ENCODE data around the gene ENC1.

Gene ENC1

GRCh38 chr5:74652576-74652975 lies 12.0 kb upstream of the ENC1 start:
- Histone ChIP-seq H3K4me3 (ENCODE audit: low read length) (no peak overlapping the region), H3K27me3 (ENCODE audit: control insufficient read depth, insufficient read depth, low read length) (no peaks in the 10 kb centered on the region), H3K9ac (ENCODE audit: low read length) (no peak overlapping the region), H3K9me3 (ENCODE audit: control insufficient read depth, low read length) (no peaks in the 10 kb centered on the region), H3K4me1 (ENCODE audit: control insufficient read depth, insufficient read depth, low read length) (peaks cover 24% of the 10 kb centered on the region), H3K36me3 (ENCODE audit: control insufficient read depth, insufficient read depth, low read length) (no peaks in the 10 kb centered on the region)

GRCh38 chr5:74651710-74652109 lies 11.2 kb upstream of the ENC1 start:
- Histone ChIP-seq H3K4me3 (ENCODE audit: low read length) (no peak overlapping the region), H3K4me1 (ENCODE audit: control insufficient read depth, insufficient read depth, low read length) (peaks cover 29% of the 10 kb centered on the region), H3K27me3 (ENCODE audit: control insufficient read depth, insufficient read depth, low read length) (no peaks in the 10 kb centered on the region), H3K9me3 (ENCODE audit: control insufficient read depth, low read length) (no peaks in the 10 kb centered on the region), H3K9ac (ENCODE audit: low read length) (no peak overlapping the region), H3K36me3 (ENCODE audit: control insufficient read depth, insufficient read depth, low read length) (no peaks in the 10 kb centered on the region)

GRCh38 chr5:74649421-74649973 lies 9.0 kb upstream of the ENC1 start:
- H3K27me3 ChIP-seq (ENCODE audit: control insufficient read depth, insufficient read depth, low read length), result no peaks in the 10 kb centered on the region
- H3K36me3 ChIP-seq (ENCODE audit: control insufficient read depth, insufficient read depth, low read length), result no peaks in the 10 kb centered on the region
- peak overlapping the region; percentile 15 for H3K9ac ChIP-seq (ENCODE audit: low read length)
- no peaks in the 10 kb centered on the region for H3K9me3 ChIP-seq (ENCODE audit: control insufficient read depth, low read length)
- H3K4me3 ChIP-seq (ENCODE audit: low read length), result no peak overlapping the region
- H3K4me1 ChIP-seq (ENCODE audit: control insufficient read depth, insufficient read depth, low read length), result peaks cover 29% of the 10 kb centered on the region

GRCh38 chr5:74648835-74649293 lies 8.3 kb upstream of the ENC1 start:
- Histone ChIP-seq H3K4me3 (ENCODE audit: low read length) (peak overlapping the region; percentile 2), H3K9ac (ENCODE audit: low read length) (peak overlapping the region; percentile 15), H3K9me3 (ENCODE audit: control insufficient read depth, low read length) (no peaks in the 10 kb centered on the region), H3K27me3 (ENCODE audit: control insufficient read depth, insufficient read depth, low read length) (no peaks in the 10 kb centered on the region), H3K4me1 (ENCODE audit: control insufficient read depth, insufficient read depth, low read length) (peaks cover 29% of the 10 kb centered on the region), H3K36me3 (ENCODE audit: control insufficient read depth, insufficient read depth, low read length) (no peaks in the 10 kb centered on the region)

- no peaks in the 10 kb centered on the region for H3K9me3 ChIP-seq (ENCODE audit: control insufficient read depth, low read length)
- H3K9ac ChIP-seq (ENCODE audit: low read length), result no peak overlapping the region
- peaks cover 24% of the 10 kb centered on the region for H3K4me1 ChIP-seq (ENCODE audit: control insufficient read depth, insufficient read depth, low read length)
- no peak overlapping the region for H3K4me3 ChIP-seq (ENCODE audit: low read length)
- no peaks in the 10 kb centered on the region for H3K27me3 ChIP-seq (ENCODE audit: control insufficient read depth, insufficient read depth, low read length)
- H3K36me3 ChIP-seq (ENCODE audit: control insufficient read depth, insufficient read depth, low read length), result no peaks in the 10 kb centered on the region
Observed at GRCh38 chr5:74647096-74647495, 6.6 kb upstream of the ENC1 start.

GRCh38 chr5:74643111-74643562 lies 2.6 kb upstream of the ENC1 start:
- peaks cover 5% of the 10 kb centered on the region for H3K4me1 ChIP-seq (ENCODE audit: control insufficient read depth, insufficient read depth, low read length)
- no peaks in the 10 kb centered on the region for H3K36me3 ChIP-seq (ENCODE audit: control insufficient read depth, insufficient read depth, low read length)
- H3K9me3 ChIP-seq (ENCODE audit: control insufficient read depth, low read length), result no peaks in the 10 kb centered on the region
- no peak overlapping the region for H3K4me3 ChIP-seq (ENCODE audit: low read length)
- no peak overlapping the region for H3K9ac ChIP-seq (ENCODE audit: low read length)
- H3K27me3 ChIP-seq (ENCODE audit: control insufficient read depth, insufficient read depth, low read length), result no peaks in the 10 kb centered on the region

- Histone ChIP-seq H3K4me1 (ENCODE audit: control insufficient read depth, insufficient read depth, low read length) (peaks cover 5% of the 10 kb centered on the region), H3K27me3 (ENCODE audit: control insufficient read depth, insufficient read depth, low read length) (no peaks in the 10 kb centered on the region), H3K36me3 (ENCODE audit: control insufficient read depth, insufficient read depth, low read length) (no peaks in the 10 kb centered on the region), H3K9ac (ENCODE audit: low read length) (no peak overlapping the region), H3K9me3 (ENCODE audit: control insufficient read depth, low read length) (no peaks in the 10 kb centered on the region), H3K4me3 (ENCODE audit: low read length) (no peak overlapping the region)
Observed at GRCh38 chr5:74642543-74642863, 2.0 kb upstream of the ENC1 start.

GRCh38 chr5:74641735-74642542 lies 1.4 kb upstream of the ENC1 start:
- Histone ChIP-seq H3K9ac (ENCODE audit: low read length) (peak overlapping the region; percentile 47), H3K4me1 (ENCODE audit: control insufficient read depth, insufficient read depth, low read length) (peaks cover 2% of the 10 kb centered on the region), H3K4me3 (ENCODE audit: low read length) (peak overlapping the region; percentile 47), H3K36me3 (ENCODE audit: control insufficient read depth, insufficient read depth, low read length) (no peaks in the 10 kb centered on the region), H3K27me3 (ENCODE audit: control insufficient read depth, insufficient read depth, low read length) (no peaks in the 10 kb centered on the region), H3K9me3 (ENCODE audit: control insufficient read depth, low read length) (no peaks in the 10 kb centered on the region)

- Histone ChIP-seq H3K36me3 (ENCODE audit: control insufficient read depth, insufficient read depth, low read length) (no peaks in the 10 kb centered on the region), H3K4me3 (ENCODE audit: low read length) (peak overlapping the region; percentile 47), H3K9me3 (ENCODE audit: control insufficient read depth, low read length) (no peaks in the 10 kb centered on the region), H3K4me1 (ENCODE audit: control insufficient read depth, insufficient read depth, low read length) (peaks cover 7% of the 10 kb centered on the region), H3K27me3 (ENCODE audit: control insufficient read depth, insufficient read depth, low read length) (no peaks in the 10 kb centered on the region), H3K9ac (ENCODE audit: low read length) (peak overlapping the region; percentile 77)
Observed at GRCh38 chr5:74640954-74641734, 616 bp upstream of the ENC1 start.

GRCh38 chr5:74639807-74640449 lies 600 bp downstream of the ENC1 start:
- Histone ChIP-seq H3K9me3 (ENCODE audit: control insufficient read depth, low read length) (no peaks in the 10 kb centered on the region), H3K4me1 (ENCODE audit: control insufficient read depth, insufficient read depth, low read length) (peaks cover 19% of the 10 kb centered on the region), H3K27me3 (ENCODE audit: control insufficient read depth, insufficient read depth, low read length) (no peaks in the 10 kb centered on the region), H3K36me3 (ENCODE audit: control insufficient read depth, insufficient read depth, low read length) (peaks cover 3% of the 10 kb centered on the region), H3K9ac (ENCODE audit: low read length) (peak overlapping the region; percentile 77), H3K4me3 (ENCODE audit: low read length) (peak overlapping the region; percentile 28)

GRCh38 chr5:74638970-74639806 lies 1.3 kb downstream of the ENC1 start:
- H3K27me3 ChIP-seq (ENCODE audit: control insufficient read depth, insufficient read depth, low read length), result no peaks in the 10 kb centered on the region
- H3K9ac ChIP-seq (ENCODE audit: low read length), result peak overlapping the region; percentile 77
- H3K4me1 ChIP-seq (ENCODE audit: control insufficient read depth, insufficient read depth, low read length), result peaks cover 25% of the 10 kb centered on the region

More at GRCh38 chr5:74638970-74639806, 1.3 kb downstream of the ENC1 start:
- H3K4me3 ChIP-seq (ENCODE audit: low read length), result peak overlapping the region; percentile 28
- H3K9me3 ChIP-seq (ENCODE audit: control insufficient read depth, low read length), result no peaks in the 10 kb centered on the region
- peaks cover 7% of the 10 kb centered on the region for H3K36me3 ChIP-seq (ENCODE audit: control insufficient read depth, insufficient read depth, low read length)
